Gastroesophageal sphincter (tissue), 3 donors: ENCODE measurements around the gene AKAP13.

Source experiments
- CTCF ChIP-seq, 4 experiments: fragments of 200-600 bp in 2 of 4; fragments of 450-650 bp in 2 of 4; sonication (generic) in 1 of 4; IDR thresholded peaks; one replicate each; pipeline ENCODE4 v1.5.1; 2017 to 2019; ENCODE audit warnings: antibody characterized with exemption in 4 of 4, mild to moderate bottlenecking in 2 of 4, moderate library complexity in 2 of 4
- POLR2A ChIP-seq, 2 donors: fragments of 450-650 bp; IDR thresholded peaks; one replicate each; pipeline ENCODE4 v1.6.1; 2017; ENCODE audit warnings: antibody characterized with exemption in 2 of 2, mild to moderate bottlenecking in 2 of 2, moderate library complexity in 1 of 2

- TF ChIP-seq CTCF (IDR thresholded peaks at IDR 0.05), result no peak
- TF ChIP-seq POLR2A (IDR thresholded peaks at IDR 0.05), result no peak
Measured at GRCh38 chr15:85762756-85763127, 382.3 kb downstream of the AKAP13 start.
